Stomach smooth muscle (tissue), 2 donors: ENCODE measurements around the gene NCAM1.

Source experiments
- H3K27ac ChIP-seq: one replicate; pipeline ENCODE4 v1.7.0; 2013; ENCODE audit warnings: mild to moderate bottlenecking, low read length, inconsistent platforms
- H3K27me3 ChIP-seq, 2 donors: one replicate each; pipeline ENCODE4 v1.7.0; 2013; ENCODE audit warnings: low read length in 2 of 2; ENCODE audit not compliant: insufficient read depth in 2 of 2, control insufficient read depth in 1 of 2
- H3K36me3 ChIP-seq, 2 donors: one replicate each; pipeline ENCODE4 v1.7.0; 2013; ENCODE audit warnings: low read length in 2 of 2; ENCODE audit not compliant: control insufficient read depth in 2 of 2, insufficient read depth in 2 of 2
- H3K4me1 ChIP-seq: one replicate; pipeline ENCODE4 v1.7.0; 2013; ENCODE audit warnings: low read length; ENCODE audit not compliant: control insufficient read depth, insufficient read depth
- H3K4me3 ChIP-seq, 2 donors: one replicate each; pipeline ENCODE4 v1.7.0; 2013; ENCODE audit warnings: low read length in 2 of 2
- H3K9ac ChIP-seq, 2 donors: one replicate each; pipeline ENCODE4 v1.7.0; 2013; ENCODE audit warnings: low read length in 2 of 2, mild to moderate bottlenecking in 1 of 2
- H3K9me3 ChIP-seq, 2 donors: one replicate each; pipeline ENCODE4 v1.7.0; 2013; ENCODE audit warnings: low read length in 2 of 2; ENCODE audit not compliant: control insufficient read depth in 2 of 2
- donor health status: healthy.
- donor health status: Pancreatic carcinoma.

The NCAM1 gene

DNA sequence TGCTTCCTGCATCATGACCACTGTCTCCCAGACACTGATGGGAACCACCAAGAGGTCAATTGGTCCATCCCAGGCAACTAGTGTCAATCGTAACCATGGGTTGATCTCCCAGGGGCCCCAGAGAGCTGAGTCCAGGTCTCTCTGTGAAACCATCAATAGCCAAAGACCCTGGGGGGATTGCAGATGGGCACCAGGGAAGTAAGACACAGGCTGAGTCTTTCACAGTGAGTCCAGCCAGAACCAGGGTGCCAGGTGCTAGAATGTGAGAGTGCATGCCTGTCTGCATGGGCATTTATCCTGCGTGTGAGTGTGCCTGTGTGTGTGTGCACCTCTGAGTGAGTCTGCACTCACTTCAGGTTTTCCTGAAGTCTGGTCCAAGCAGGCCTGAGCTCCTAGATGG, 307.9 kb downstream of the NCAM1 start:
- Histone ChIP-seq H3K4me3 (no peak overlapping the region), H3K9ac (no peak overlapping the region), H3K36me3 (peaks cover 0 to 10% of the 10 kb centered on the region in 2 donors), H3K27ac (no peak overlapping the region), H3K4me1 (no peaks in the 10 kb centered on the region), H3K27me3 (no peaks in the 10 kb centered on the region), H3K9me3 (no peaks in the 10 kb centered on the region)

DNA sequence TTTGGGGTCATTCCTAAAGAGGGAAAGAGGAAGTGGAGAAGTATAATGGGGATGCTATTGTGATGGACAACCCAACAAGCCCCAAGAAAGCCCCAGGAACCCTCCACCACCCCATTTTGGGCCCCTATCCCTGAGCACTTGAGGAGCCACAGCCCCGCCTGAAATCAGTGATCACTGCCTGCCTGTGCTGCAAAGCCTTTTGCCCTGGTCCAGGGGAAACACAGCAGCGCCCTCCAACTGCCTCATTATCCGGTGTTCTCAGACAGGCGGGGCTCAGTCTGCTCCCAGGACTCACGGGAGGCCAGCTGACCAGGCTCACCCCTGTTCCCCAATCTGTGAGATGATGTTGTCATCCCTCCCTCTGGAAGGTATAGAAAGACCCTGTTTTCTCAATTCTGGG, 308.4 kb downstream of the NCAM1 start:
- H3K9ac ChIP-seq: no peak overlapping the region
- no peaks in the 10 kb centered on the region for H3K27me3 ChIP-seq
- peaks cover 0 to 10% of the 10 kb centered on the region in 2 donors for H3K36me3 ChIP-seq
- no peaks in the 10 kb centered on the region for H3K4me1 ChIP-seq
- no peak overlapping the region for H3K27ac ChIP-seq
- no peak overlapping the region for H3K4me3 ChIP-seq
- no peaks in the 10 kb centered on the region for H3K9me3 ChIP-seq

DNA sequence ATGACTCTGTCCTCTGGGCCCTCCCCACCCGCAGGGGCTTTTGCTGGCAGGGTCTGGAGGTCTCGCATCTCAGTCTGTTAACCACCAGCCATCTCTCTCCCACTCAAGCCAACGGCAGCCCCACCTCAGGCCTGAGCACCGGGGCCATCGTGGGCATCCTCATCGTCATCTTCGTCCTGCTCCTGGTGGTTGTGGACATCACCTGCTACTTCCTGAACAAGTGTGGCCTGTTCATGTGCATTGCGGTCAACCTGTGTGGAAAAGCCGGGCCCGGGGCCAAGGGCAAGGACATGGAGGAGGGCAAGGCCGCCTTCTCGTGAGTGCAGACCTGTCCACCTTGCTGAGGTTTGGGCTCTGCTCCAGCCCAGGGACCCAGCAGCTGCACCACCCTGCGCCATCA, 308.9 kb downstream of the NCAM1 start:
- Histone ChIP-seq H3K27me3 (no peaks in the 10 kb centered on the region), H3K9ac (no peak overlapping the region), H3K4me1 (no peaks in the 10 kb centered on the region), H3K27ac (no peak overlapping the region), H3K4me3 (no peak overlapping the region), H3K36me3 (peaks cover 0 to 10% of the 10 kb centered on the region in 2 donors), H3K9me3 (no peaks in the 10 kb centered on the region)

DNA sequence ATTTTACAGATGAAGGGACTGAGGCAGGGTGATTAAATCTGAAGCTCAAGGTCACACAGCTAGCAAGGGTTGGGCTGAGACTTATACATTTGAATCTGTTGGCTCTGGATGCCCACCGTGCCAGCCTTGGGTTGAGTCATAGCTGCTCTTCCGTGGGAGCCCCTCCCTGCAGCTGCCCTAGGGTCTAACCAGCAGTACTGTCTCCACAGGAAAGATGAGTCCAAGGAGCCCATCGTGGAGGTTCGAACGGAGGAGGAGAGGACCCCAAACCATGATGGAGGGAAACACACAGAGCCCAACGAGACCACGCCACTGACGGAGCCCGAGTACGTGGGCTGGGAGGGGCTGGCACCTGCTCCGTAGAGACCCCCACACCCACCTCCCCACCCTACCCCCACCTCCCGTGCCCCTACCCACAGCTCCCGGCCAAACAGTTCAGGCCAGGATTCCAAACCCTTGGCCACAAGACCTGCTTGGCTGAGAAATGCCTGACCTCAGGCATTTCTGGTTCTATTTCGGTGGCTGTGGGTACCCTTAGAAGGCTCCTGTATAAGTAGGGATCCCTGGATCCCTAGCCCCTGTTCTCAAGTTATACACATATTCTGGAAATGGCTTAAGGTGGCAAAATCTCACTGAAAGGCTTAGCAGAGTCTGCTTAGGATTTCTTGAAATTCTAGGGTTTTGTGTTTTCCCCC, 310.5 kb downstream of the NCAM1 start:
- Histone ChIP-seq H3K36me3 (peaks cover 0 to 11% of the 10 kb centered on the region in 2 donors), H3K9ac (no peak overlapping the region), H3K27ac (no peak overlapping the region), H3K4me1 (no peaks in the 10 kb centered on the region), H3K4me3 (no peak overlapping the region), H3K9me3 (no peaks in the 10 kb centered on the region), H3K27me3 (no peaks in the 10 kb centered on the region)

DNA sequence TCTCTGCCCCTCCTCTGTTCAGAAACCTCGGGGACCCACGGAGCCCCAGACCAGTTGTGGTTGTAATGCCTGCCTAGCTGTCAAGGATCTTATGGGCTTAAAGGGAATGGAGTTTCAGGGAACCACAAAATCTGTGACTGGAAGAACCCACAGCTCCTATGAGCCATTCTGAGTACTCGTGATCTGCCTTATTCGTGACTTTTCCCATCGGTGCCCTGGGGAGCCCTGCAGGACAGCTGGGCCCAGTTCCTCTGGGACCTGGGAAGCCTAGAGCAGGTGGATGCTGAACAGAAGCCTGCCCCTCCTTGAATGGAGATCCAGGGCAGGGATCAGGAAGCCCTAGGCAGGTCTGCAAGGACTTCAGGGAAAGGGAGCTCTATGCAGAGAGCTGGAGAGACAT, 311.1 kb downstream of the NCAM1 start:
- Histone ChIP-seq H3K9ac (no peak overlapping the region), H3K36me3 (peaks cover 0 to 7% of the 10 kb centered on the region in 2 donors), H3K27ac (no peak overlapping the region)

DNA sequence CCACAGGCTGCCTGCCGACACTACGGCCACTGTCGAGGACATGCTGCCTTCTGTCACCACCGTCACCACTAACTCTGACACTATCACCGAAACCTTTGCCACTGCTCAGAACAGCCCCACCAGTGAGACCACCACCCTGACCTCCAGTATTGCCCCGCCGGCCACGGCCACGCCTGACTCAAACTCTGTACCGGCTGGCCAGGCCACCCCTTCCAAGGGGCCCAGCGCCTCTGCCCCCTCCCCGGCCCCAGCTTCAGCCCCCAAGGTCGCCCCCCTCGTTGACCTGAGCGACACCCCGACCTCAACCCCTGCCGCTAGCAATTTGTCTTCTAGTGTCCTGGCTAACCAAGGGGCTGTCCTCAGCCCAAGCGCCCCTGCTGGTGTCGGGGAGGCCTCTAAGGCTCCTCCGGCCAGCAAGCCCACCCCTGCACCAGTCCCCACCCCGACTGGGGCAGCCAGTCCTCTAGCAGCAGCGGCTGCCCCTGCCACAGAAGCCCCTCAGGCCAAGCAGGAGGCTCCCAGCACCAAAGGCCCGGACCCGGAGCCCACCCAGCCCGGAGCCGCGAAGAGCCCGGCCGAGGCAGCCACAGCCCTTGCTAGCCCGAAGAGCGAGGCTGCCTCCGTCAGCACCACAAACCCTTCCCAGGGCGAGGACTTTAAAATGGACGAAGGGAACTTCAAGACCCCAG, 311.9 kb downstream of the NCAM1 start:
- Histone ChIP-seq H3K27ac (no peak overlapping the region), H3K27me3 (no peaks in the 10 kb centered on the region), H3K36me3 (peaks cover 0 to 9% of the 10 kb centered on the region in 2 donors), H3K9me3 (no peaks in the 10 kb centered on the region), H3K9ac (no peak overlapping the region), H3K4me1 (no peaks in the 10 kb centered on the region), H3K4me3 (no peak overlapping the region)

More for the DNA sequence above, 311.1 kb downstream of the NCAM1 start:
- Histone ChIP-seq H3K27me3 (no peaks in the 10 kb centered on the region), H3K4me3 (no peak overlapping the region), H3K9me3 (no peaks in the 10 kb centered on the region), H3K4me1 (no peaks in the 10 kb centered on the region)

DNA sequence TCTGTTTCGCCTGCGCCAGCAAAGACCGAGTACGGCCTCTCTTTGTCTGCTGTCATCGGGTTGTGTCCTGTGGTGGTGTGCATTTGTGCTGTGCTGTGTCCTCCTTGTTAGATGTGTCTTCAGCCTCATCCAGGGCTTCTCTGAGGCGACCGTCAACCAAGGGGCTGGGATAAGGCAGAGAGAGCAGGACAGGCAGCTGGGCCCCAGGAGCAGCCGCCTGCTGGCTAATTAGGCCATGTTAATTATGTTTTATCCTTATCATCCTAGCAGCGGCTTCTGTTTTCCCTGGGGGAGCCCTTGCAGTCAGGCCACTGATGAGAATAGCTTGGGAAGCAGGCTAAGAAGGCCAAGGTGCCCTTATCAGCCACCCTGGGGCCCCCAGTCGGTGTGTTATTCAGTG, 312.5 kb downstream of the NCAM1 start:
- no peaks in the 10 kb centered on the region for H3K4me1 ChIP-seq
- peaks cover 0 to 9% of the 10 kb centered on the region in 2 donors for H3K36me3 ChIP-seq
- H3K9me3 ChIP-seq: no peaks in the 10 kb centered on the region
- no peaks in the 10 kb centered on the region for H3K27me3 ChIP-seq
- no peak overlapping the region for H3K4me3 ChIP-seq
- no peak overlapping the region for H3K27ac ChIP-seq
- H3K9ac ChIP-seq: no peak overlapping the region

DNA sequence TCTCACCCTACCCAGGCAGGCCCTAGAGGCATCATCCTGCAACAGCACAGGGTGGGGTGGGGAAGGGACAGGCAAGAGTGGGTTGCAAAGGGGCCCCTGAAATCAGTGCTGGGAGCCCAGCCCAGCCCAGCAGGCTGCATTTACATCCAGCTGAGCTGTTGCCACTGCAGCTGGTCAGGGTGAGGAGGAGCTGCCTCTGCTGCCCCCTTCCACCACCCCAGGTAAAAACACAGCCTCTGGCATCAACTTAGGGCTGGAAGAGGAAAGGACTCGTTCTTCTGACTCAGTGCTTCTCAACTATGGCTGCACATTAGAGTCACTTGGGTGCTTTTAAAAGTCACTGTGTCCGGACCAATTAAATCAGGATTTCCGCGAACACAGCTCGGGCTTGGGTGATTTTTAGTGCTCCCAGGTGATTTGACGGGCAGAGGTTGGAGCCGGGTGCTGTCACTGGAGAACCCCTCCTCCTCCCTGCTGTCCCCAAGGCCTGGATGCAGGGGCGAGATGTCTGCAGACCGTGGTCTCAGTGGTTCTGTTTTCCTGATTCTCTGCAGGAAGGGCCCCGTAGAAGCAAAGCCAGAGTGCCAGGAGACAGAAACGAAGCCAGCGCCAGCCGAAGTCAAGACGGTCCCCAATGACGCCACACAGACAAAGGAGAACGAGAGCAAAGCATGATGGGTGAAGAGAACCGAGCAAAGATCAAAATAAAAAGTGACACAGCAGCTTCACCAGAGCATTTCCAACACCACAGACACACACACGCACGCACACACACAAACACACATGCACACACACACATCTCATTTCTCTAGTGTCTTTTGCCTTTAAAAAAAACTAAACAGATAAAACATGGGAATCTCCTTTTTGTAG, 313.7 kb downstream of the NCAM1 start:
- Histone ChIP-seq H3K9me3 (no peaks in the 10 kb centered on the region), H3K27ac (no peak overlapping the region), H3K9ac (no peak overlapping the region), H3K27me3 (no peaks in the 10 kb centered on the region), H3K4me3 (no peak overlapping the region), H3K36me3 (peaks cover 0 to 9% of the 10 kb centered on the region in 2 donors), H3K4me1 (no peaks in the 10 kb centered on the region)

DNA sequence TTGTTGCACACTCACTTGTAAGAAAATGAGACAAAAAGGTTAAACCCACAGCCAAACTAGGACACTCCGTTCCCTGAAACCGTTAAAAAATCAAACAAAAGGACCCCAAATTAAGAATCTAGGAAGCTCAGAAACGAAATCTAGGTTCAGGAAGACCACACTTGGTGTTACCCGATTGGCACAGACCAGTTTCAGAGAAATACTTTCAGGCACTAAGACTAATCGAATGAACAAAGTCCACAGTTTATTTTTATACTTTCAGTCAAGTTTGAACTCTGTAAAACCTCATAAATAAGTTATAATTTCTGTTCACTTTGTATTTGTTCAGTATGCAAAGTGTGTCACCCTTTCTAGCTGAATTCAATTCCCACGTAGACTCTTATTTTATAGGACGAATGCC, 314.4 kb downstream of the NCAM1 start:
- Histone ChIP-seq H3K9ac (no peak overlapping the region), H3K4me3 (no peak overlapping the region), H3K9me3 (no peaks in the 10 kb centered on the region), H3K4me1 (no peaks in the 10 kb centered on the region), H3K36me3 (peaks cover 0 to 7% of the 10 kb centered on the region in 2 donors), H3K27ac (no peak overlapping the region), H3K27me3 (no peaks in the 10 kb centered on the region)

DNA sequence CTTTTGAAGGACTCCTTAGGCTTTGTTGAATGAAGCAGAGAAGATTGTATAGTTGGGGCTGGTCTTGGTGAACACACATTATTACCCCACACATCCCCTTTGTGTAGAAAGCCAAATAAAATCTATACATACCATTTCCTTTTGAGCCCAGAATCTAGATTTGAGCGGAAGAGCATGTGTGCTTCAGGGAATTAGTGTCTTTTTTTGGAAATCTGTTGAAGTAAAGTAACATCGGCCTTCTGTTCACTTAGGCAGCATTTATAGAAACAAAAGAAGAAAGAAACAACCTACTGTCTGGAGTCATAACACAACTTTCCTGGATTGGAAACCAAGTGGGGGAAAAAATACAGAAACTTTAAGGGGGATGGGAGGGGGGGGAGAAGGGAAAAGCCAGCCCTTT, 315.2 kb downstream of the NCAM1 start:
- Histone ChIP-seq H3K27ac (no peak overlapping the region), H3K4me1 (no peaks in the 10 kb centered on the region), H3K9me3 (no peaks in the 10 kb centered on the region), H3K4me3 (no peak overlapping the region), H3K36me3 (peaks cover 0 to 7% of the 10 kb centered on the region in 2 donors), H3K9ac (no peak overlapping the region), H3K27me3 (no peaks in the 10 kb centered on the region)
